ENCODE measurements around the gene TLN1. TPM values are rescaled to one million over a fixed set of nuclear protein-coding genes. Genes with fewer than 3 reads are reported as not detected.

Gene TLN1, protein sequence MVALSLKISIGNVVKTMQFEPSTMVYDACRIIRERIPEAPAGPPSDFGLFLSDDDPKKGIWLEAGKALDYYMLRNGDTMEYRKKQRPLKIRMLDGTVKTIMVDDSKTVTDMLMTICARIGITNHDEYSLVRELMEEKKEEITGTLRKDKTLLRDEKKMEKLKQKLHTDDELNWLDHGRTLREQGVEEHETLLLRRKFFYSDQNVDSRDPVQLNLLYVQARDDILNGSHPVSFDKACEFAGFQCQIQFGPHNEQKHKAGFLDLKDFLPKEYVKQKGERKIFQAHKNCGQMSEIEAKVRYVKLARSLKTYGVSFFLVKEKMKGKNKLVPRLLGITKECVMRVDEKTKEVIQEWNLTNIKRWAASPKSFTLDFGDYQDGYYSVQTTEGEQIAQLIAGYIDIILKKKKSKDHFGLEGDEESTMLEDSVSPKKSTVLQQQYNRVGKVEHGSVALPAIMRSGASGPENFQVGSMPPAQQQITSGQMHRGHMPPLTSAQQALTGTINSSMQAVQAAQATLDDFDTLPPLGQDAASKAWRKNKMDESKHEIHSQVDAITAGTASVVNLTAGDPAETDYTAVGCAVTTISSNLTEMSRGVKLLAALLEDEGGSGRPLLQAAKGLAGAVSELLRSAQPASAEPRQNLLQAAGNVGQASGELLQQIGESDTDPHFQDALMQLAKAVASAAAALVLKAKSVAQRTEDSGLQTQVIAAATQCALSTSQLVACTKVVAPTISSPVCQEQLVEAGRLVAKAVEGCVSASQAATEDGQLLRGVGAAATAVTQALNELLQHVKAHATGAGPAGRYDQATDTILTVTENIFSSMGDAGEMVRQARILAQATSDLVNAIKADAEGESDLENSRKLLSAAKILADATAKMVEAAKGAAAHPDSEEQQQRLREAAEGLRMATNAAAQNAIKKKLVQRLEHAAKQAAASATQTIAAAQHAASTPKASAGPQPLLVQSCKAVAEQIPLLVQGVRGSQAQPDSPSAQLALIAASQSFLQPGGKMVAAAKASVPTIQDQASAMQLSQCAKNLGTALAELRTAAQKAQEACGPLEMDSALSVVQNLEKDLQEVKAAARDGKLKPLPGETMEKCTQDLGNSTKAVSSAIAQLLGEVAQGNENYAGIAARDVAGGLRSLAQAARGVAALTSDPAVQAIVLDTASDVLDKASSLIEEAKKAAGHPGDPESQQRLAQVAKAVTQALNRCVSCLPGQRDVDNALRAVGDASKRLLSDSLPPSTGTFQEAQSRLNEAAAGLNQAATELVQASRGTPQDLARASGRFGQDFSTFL (N-terminal part only)
- 24.9 TPM for total RNA-seq

DNA sequence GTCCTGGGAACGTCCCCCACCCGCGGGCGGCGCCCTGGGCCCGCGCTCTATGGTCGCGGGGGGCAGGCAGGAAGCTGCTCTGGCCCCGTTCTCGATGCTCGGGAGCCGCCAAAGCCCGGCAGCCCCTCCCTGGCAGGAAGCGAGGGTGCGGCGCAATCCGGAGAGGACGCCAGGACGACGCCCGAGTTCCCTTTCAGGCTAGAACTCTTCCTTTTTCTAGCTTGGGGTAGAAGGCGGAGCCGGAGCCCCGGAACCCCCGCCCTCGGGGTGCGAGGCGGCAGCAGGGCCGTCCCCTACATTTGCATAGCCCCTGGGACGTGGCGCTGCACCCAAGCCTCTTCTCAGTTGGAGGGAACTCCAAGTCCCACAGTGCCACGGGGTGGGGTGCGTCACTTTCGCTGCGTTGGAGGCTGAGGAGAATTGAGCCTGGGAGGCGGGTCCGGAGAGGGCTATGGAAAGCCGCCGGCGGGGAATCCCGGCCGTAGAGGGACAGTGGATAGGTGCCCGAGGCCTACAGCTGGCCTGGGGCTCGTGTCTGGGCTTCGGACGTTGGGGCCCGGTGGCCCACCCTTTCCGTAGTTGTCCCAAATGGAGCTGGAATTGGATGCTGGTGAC, at the start of gene TLN1, which contains the start of gene CREB3:
TSS of gene TLN1 (minus strand) at position 11 of the 615 bp plus-strand sequence. CDS start 6,501 bp downstream, outside the sequence.
TSS of gene CREB3 (plus strand) at position 482 of the 615 bp plus-strand sequence. CDS start at position 589, 107 bp downstream.

DNA sequence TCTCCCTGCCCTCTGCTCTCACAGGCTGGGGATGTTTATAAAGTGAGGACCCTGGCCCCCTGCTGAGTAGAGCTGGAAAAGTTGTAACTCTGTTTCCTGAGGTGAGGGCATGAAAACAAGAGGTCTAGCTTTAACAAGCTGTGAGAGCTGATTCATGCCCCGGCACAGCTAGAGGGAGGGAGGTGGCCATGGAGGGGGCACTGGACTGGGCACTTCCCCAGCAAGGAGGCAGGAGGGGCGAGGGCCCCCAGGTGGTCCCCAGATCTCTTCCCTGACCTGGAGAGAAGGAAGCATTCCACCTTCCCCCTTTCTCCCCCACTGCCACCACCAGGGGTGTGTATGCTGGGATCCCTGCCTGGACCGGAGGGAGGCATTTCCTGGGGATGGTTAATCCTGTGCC, 22.3 kb upstream of the TLN1 start, which contains the start of gene MSMP:
TSS of gene MSMP (minus strand) at position 13 of the 400 bp plus-strand sequence. CDS start 147 bp downstream, outside the sequence.

DNA sequence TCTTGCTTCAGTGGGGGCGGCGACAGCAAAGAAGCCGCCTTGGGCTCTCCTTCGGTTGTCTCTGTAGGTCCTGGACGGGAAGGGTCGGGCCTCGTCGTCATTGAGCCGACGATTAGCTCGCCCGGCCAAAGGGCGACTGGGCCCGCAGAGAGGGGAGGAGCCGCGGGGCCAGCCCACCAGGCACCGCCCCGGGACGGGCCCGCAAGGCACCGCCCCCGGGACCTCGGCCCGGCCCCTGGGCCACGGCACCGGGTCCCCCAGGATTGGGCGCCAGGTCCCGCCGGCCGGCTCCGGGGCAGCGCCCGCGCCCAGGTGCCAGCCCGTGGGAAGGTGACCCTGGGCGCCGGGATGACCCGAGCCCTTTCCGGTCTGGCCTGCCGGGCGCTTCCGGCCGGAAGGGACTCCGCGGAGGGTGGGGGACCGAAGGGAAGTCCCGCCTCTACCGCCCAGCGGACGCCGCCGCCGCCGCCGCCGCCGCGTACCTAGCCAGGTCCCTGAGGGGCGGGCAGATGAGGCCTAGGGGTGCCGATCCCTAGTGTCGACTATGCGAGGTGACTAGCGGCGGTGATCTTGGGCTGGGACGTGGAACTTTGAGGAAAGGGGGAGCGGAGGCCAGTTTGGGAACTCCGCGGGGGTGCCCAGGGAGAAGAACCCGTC, 17.0 kb upstream of the TLN1 start, which contains the start of the genes GBA2 and RGP1:
TSS of gene GBA2 (minus strand) at position 371 of the 657 bp plus-strand sequence. CDS start 524 bp downstream, outside the sequence.
TSS of gene RGP1 (plus strand) at position 430 of the 657 bp plus-strand sequence. CDS start 469 bp downstream, outside the sequence.

DNA sequence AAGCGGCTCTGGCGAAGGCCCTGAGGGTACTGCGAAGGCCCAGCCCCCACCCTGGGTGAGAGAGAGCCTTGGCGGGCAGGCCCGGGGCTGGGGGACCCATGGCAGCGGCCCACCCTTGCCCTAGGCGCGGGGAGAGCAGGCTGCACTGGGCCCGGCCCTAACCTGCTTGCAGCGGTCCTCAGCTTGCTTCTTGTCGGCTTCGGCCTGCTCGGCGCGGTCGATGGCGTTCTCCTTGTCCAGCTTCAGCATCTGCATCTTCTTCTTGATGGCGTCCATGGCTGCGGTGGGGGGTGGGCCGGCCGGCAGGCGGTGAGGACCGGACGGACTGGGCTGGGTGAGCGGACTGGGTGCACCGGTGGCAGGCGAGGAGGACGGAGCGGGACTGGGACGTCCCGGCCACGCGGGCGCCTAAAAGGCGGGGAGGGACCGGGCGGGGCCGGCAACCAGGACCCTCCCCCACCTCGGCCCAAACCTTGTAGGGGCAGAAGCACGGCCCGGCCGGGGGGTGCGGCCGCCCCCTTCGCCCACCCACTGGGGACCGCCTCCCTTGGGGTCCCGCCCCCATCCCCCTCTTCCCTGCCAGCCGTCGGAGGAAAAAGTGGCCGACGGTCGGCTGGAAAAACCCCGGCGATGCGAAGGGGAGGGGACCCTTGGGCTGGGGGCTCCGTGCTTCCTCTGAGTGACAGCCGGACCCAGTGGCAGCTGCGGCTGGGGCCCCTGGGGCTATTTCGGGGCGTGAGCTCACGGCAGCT, 42.3 kb downstream of the TLN1 start, which contains the start of gene TPM2:
TSS of gene TPM2 (minus strand) at position 384 of the 752 bp plus-strand sequence. CDS start at position 276, 108 bp downstream.

DNA sequence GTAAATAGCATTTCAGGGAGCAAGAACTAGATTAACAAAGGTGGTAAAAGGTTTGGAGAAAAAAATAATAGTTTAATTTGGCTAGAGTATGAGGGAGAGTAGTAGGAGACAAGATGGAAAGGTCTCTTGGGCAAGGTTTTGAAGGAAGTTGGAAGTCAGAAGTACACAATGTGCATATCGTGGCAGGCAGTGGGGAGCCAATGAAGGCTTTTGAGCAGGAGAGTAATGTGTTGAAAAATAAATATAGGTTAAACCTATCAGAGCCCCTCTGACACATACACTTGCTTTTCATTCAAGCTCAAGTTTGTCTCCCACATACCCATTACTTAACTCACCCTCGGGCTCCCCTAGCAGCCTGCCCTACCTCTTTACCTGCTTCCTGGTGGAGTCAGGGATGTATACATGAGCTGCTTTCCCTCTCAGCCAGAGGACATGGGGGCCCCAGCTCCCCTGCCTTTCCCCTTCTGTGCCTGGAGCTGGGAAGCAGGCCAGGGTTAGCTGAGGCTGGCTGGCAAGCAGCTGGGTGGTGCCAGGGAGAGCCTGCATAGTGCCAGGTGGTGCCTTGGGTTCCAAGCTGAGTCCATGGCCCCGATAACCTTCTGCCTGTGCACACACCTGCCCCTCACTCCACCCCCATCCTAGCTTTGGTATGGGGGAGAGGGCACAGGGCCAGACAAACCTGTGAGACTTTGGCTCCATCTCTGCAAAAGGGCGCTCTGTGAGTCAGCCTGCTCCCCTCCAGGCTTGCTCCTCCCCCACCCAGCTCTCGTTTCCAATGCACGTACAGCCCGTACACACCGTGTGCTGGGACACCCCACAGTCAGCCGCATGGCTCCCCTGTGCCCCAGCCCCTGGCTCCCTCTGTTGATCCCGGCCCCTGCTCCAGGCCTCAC, 58.6 kb downstream of the TLN1 start, which contains the start of gene CA9:
TSS of gene CA9 (plus strand) at position 797 of the 893 bp plus-strand sequence. CDS start at position 829, 32 bp downstream.

DNA sequence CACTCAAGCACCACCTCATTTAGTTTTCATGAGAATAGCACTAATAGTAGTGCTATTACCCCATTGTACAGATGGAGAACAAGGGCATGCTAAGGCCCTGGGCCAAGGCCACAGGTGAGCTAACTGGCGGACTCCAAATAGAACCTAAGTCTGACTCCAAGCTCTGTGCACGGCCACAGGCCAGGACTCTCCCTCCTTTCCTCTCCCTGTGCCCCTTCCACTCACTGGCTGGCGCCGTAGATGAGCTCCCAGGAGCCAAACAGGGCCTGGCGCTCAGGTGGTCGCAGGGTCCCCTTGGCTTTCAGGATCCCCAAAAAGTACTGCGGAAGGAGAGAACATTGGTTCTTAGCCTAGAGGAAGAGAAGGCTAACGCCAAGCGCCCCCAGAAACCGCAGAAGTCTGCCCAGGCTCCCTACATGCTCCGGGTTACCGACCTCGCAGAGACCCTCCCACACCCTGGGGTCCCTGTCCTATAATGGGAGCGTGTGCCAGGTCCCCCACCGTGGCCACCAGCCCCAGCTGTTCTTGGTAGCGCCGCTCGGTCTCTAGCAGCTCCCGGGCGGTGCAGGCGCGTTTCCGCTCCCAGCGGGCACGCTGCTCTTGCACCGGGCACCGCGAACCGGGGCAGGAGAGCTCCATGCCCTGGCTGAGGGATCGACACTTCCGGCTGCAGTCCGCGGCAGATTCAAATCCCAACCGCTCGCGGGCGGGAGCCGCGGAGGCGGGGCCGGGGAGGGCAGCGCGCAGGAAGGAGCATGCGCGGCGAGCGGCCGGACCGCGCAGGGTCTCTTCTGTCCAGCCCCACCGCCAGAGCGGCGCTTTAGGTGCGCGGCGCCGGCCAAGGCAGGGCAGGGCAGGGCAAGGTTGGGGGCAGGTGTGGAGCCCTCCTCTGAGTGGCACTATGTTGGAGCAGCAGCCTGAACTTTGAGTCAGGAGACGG, 67.2 kb downstream of the TLN1 start, which contains the start of gene ARHGEF39:
TSS of gene ARHGEF39 (minus strand) at position 665 of the 940 bp plus-strand sequence. CDS start at position 639, 26 bp downstream.

DNA sequence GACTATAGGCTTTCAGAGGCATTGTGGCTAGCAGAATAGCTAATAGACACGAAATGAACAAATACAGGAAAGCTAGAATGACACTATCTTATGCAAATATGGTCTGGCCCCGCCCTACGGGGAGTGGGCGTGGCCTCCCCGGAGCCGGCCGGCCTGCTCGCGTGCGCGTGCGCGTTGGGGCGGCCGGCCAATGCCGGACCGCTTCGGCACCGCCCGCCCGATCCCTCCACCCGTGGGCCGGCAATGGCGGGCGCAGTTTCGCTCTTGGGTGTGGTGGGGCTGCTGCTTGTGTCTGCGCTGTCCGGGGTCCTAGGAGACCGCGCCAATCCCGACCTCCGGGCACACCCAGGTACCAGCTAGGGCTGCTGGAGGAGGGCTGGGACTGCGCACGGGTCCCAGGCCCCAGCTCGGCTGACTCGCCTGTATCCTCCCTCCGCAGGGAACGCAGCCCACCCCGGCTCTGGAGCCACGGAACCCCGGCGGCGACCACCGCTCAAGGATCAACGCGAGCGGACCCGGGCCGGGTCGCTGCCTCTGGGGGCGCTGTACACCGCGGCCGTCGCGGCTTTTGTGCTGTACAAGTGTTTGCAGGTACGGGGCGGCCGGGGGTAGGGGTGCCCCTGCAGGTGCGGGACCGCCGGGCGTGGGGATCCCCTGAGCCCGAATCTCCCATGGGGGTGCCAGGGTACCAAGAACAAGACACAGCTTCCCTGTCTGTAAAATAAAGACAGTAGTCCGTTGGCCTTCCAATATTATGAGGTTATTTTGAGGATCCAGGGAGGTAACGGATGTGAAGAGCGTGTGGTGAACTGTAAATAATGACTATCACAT, 73.6 kb downstream of the TLN1 start, which contains the start of gene CCDC107:
TSS of gene CCDC107 (plus strand) at position 156 of the 831 bp plus-strand sequence. CDS start at position 244, 88 bp downstream.

DNA sequence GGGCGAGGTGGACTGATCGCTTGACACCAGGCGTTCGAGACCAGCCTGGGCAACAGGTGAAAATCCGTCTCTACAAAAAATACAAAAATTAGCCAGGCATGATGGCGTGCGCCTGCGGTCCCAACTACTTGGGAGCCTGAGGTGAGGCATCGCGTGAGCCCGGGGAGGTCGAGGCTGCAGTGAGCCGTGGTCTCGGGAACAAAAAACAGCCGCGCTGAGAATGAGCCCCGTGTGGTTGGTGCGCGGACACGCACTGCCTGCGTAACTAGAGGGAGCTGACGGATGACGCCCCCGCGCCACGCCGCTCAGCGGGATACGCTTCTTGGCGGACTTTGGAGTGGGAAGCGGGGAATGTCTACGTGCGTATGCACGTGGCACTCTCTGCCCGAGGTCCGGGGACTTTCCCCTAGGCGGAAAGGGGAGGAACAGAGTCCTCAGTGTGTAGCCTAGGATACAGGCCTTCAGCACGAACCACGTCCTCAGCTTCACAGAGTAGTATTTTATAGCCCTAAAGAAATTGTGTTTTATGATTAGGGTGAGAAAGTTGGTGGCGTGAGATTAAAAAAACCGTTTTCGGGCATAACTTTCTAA, 74.4 kb downstream of the TLN1 start, which contains the start of gene RMRP:
TSS of gene RMRP (minus strand) at position 474 of the 591 bp plus-strand sequence.

DNA sequence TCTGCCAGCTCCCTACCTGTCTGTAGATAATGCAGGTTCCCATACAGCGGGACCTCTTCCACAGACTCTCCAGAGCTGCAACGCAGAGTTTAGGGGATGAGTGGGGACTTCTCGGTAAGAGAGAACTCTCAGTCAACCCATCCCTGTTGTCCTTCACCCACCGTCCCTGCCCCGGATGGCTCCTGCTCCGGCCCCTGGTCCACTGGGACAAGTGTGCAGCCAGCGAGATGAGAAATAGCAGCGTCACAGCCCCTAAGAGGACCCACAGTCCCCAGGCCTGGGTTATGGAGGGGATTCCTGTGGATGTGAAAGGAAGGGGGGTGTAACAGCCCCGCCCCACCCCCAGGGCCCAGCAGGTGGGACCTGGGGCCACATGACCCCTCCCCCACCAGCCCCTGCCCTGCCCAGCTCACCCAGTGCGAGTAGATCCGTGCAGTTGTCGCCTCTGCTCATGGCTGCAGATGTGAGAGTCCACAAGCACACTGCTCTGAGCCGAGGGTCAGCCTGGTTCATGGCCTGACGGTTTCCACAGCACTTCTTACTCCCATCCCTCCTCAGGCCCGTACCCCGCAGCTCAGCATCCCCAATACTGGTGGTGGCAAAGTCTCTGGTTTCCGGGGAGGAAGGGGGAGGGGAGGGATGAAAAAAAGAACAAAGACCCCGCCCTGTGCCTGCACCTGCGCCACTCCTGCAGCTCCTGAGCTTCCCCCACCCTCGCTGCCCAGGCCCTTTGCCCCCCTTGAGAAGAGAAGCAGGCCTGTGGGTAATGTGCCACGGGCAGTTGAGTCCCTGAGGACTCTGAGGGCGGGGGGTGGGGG, 81.4 kb downstream of the TLN1 start, which contains the start of gene SIT1:
TSS of gene SIT1 (minus strand) at position 591 of the 818 bp plus-strand sequence. CDS start at position 513, 78 bp downstream.

Small RNA genes lying within 50 kb of the gene (small RNA-seq; reads per million reads assigned to genes)
- gene MIR6853 (not detected), gene RMRP (not detected), gene RN7SL22P (not detected)

Other genes with a start within 250 kb of the TLN1 start
- 56.3 TPM for gene RUSC2, start 242.1 kb downstream of the TLN1 start, total RNA-seq
- 20.1 TPM for gene TESK1, start 126.9 kb downstream of the TLN1 start, total RNA-seq
- gene CD72, start 113.8 kb downstream of the TLN1 start, total RNA-seq = 0.46 TPM
- not detected for gene SIT1, start 81.3 kb downstream of the TLN1 start, total RNA-seq
- 144,204 TPM for gene RMRP, start 74.2 kb downstream of the TLN1 start, total RNA-seq
- gene CCDC107, start 73.9 kb downstream of the TLN1 start, total RNA-seq = 11.5 TPM
- gene ARHGEF39, start 67.0 kb downstream of the TLN1 start, total RNA-seq = 0.46 TPM
- gene CA9, start 58.3 kb downstream of the TLN1 start, total RNA-seq = 1.2 TPM
- gene TPM2, start 42.3 kb downstream of the TLN1 start, total RNA-seq = 14.1 TPM
- 33.0 TPM for gene CREB3, start 471 bp upstream of the TLN1 start, total RNA-seq
- 60.7 TPM for gene GBA2, start 17.0 kb upstream of the TLN1 start, total RNA-seq
- gene RGP1, start 17.1 kb upstream of the TLN1 start, total RNA-seq = 19.1 TPM
- gene MSMP, start 22.1 kb upstream of the TLN1 start, total RNA-seq = not detected
- gene NPR2, start 59.4 kb upstream of the TLN1 start, total RNA-seq = 11.3 TPM
- gene SPAG8, start 80.1 kb upstream of the TLN1 start, total RNA-seq = 8.3 TPM
- 13.4 TPM for gene HINT2, start 82.8 kb upstream of the TLN1 start, total RNA-seq
- gene FAM221B, start 96.5 kb upstream of the TLN1 start, total RNA-seq = 0.23 TPM
- gene TMEM8B, start 97.0 kb upstream of the TLN1 start, total RNA-seq = 10.4 TPM
- gene OR13J1, start 138.2 kb upstream of the TLN1 start, total RNA-seq = not detected
- gene HRCT1, start 174.0 kb upstream of the TLN1 start, total RNA-seq = not detected
- 0.46 TPM for gene SPAAR, start 177.3 kb upstream of the TLN1 start, total RNA-seq
- gene OR2S2, start 226.0 kb upstream of the TLN1 start, total RNA-seq = not detected